NCI-H187 treated with DMSO at 0.1 percent for 48 hours (cell line): ENCODE data around the gene PRR7.

Experiments
- DNase-seq: peaks from one replicate; lab custom pipeline; 2025; lab: John Stamatoyannopoulos, UW

The PRR7 gene

DNA sequence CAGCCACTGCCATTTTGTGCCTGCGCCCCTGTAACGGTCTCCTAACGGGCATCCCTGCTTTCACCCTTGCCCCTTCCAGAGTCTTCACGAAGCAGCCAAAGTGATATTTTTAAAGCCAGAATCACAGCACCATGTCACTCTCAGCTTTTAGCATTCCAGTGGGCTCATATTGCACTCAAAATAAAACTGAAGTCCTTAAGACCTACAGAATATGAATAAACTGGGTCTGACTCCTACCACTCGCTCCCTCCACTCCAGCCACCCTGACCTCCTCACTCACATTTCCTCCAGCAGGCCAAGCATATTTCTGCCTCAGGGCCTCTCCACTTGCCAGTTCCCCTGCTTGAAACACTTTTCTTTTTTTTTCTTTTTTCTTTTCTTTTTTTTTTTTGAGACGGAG is 53.2 kb downstream of the PRR7 start:
- DNase-seq, result no peak

DNA sequence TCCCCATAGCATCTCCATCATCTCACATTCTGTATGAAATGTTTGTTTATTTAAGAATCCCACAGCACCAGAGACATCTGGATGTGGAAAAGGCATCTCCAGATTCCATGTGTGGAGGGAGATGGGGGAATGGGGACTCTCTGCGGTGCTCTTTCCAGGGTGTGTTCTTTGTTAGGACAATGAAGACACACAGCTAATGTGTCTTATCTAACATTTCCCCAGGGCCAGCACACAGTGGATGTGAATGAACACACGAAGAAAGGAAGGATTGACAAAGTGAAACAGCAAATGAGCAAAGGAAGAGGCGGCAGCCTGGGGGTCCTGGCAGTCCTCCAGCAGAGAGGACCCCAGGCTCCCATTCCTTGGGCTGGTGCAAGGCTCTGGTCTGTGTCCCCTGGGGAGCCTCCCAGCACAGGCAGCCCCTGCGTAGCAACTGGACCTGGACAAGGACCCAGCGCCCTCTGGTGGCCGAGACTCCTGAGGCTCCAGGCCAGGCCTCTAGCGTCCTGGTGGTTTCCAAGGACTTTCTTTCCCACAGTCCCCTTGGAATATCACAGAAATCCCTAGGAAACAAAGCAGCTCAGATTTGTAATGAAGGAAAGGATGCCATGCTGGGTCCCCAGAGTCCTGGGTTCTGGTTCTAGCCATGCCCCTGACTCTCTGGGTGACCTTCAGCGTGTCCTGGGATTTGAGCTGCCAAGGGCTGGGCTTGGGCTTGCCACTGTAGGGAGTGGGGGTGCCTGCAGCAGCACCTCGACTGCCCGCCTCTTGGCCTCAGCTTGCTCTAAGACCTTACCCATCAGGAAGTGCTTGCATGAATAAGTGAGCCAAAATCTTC is 54.3 kb downstream of the PRR7 start:
- DNase-seq, result no peak

DNA sequence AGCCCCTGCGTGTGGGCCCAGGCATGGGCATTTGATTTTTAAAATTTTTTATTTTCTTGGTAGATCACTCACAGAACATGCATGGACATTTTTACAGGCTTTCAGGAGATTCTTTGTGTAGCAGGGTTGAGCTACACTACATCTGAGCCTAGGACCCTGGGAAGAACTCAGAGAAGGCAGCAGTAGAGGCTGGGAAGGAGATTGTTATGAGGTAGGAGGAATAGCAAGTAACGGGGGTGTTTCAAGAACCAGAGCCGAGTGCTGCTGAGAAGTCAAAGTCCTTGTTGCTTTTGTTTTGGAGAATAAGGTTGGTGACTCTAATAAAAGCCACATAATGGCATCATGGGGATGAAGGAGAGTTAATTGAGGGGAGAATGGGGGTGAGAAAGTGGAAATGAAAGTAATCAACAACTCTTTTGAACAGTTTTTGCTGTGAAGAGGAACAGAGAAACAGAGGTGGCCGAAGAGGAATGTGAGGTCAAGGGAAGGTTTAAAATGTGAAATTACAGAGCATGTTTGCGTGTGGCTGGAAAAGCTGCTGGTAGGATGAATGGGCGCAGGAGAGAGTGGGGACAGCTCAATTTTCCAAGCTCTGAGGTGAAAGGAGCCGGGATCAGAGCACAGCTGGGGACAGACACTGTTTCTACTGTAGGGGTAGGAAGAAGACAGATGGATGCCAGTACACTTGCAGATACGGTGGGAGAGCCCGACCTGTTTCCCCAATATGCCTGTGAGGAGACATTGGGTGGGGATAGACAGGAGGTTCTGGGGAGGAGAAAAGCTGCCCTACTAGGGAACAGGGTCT is 55.5 kb downstream of the PRR7 start:
- no peak for DNase-seq

DNA sequence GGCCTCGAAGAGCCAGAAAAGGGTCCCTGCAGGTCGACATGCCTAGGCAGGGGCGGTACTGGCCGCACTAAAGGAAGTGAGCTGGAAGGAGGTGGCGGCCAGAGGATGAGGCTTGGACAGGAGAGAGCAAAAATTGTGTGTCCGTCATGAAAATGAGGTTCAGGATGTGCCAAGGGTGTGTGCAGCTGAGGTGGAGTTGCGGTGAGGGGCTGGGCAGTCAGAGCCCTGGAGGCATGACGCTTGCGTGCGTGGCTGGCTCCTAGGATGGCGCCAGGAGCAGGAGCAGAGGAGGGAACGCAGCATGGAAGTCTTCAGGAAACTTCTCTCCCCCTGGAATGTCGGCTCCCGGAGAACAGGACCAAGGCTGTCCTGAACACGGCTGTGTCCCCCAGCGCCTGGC is 56.3 kb downstream of the PRR7 start:
- no peak for DNase-seq

DNA sequence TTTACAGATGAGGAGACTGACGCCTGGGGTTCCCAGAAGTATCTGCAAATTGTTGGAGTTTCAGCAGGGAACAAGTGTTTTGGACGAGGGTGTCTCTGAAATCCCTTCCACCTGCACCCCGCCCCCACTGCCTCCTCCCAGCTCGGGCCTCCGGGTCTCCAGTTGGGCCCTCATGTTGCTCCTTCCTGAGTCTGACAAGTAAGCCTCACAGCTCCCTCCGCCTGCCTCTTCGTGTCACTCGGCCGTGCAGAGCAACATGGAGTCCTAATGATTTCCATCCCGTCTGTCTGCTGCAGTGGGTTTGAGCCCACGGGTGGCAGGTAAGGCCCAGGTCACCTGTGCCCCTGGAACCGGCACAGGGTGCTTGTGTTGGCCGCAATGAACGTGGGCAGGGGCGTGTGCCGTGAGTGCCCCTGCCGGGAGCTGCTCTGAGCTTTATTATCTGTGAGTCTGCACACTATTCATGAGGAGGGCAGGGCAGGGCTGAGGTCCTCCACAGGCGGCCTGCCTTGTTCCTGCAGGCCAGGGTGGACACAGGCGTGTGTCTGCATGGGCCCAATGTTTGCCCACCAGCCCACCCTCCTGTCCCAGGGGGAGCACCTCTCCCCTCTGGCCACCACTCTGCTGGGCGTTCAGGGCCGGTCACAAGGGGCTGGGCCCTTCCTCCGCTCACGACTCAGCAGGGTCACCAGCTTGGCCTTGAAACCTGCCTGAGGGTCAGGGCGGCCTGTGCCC is 56.9 kb downstream of the PRR7 start:
- DNase-seq, result no peak

DNA sequence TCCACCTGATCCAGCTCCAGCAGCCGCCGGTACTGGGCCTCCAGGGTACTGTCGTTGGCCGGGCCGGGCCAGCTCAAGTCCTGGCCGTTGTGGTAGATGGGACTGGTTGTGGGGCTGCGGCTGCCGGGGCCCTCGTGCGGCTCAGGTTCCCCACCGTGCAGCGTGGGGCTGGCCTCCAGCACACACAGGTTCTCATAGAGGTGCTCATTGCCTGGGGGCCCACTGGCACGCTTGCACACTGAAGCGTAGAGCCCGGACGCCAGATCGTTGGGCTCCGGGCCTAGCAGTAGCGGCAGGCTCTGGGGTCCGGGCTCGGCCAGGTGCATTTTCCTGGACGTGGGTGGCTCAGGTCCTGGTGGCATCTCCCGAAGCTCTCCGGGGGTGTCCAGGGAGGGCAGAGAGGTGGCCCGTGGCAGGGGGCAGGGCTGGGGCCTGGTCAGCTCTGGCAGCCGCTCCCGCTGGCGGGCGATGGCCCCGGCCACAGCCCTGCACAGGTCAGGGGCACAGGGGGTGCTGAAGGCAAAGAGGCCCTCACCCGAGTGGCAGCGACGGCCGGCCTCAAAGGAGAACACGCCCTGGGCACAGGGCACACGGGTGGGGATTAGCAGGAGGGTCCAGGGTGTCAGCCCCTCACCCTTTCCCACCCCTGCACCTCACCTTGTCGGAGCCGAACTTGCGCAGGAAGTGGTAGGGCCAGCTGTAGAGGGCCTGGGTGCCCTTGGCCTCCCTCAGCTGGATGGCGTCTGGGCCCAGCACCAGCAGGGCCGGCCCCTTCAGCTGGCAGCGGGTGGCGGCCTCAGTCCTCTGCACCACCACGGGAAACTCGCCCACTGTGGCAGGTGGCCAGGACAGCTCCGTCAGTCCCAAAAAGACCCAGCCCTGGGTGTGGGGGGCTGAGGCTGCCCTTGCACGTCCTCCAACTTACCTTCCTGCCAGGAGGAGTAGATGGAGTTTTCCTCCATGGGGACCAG is 57.8 kb downstream of the PRR7 start:
- DNase-seq, result no peak

DNA sequence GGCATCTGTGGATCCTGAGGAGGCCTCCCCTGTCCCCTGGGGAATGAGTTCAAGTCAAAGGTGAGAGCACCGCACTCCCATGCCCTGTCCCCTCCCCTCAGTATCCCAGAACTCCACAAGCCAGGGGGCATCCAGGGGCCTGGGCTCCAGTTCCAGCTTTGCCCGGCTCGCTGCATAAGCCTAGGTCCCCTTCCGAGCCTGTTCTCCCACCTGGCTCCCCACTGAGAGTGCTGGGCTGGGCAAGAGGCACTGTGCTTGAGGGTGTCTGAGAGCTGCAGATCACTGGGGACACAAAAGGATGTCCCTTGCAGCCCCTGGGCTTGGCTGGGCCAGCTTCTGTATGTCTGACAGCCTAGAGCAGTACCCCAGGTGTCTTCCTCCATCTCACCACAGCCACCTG is 58.5 kb downstream of the PRR7 start:
- no peak for DNase-seq
